Fibroblast of skin of scalp (primary cell): ENCODE results near the gene ATP5MC3. TPM values are rescaled to one million over a fixed set of nuclear protein-coding genes. Genes with fewer than 3 reads are reported as not detected.
A peak's percentile ranks its signal among the peaks of the same experiment; 100 is the strongest.
"Not testable (repeated sequence)": the region's sequence is repeated elsewhere in the genome, so short reads cannot be mapped to it uniquely, and the experiment has no call there.

Experiments
- DNase-seq: peaks from one replicate; pipeline ENCODE4 v3.0.0-alpha.2; 2013
- polyA plus RNA-seq, 2 experiments: library from polyadenylated mRNA; unstranded; fragments of 120-200 nt; gene quantifications; one replicate each; pipeline ENCODE4 v1.2.1, GENCODE V29; 2013; ENCODE audit not compliant: insufficient read length in 2 of 2

The ATP5MC3 gene
- polyA plus RNA-seq (2013, experiment 1 of 2; ENCODE audit: insufficient read length), result 212 TPM
- 213 TPM for polyA plus RNA-seq (2013, experiment 2 of 2; ENCODE audit: insufficient read length)

DNA sequence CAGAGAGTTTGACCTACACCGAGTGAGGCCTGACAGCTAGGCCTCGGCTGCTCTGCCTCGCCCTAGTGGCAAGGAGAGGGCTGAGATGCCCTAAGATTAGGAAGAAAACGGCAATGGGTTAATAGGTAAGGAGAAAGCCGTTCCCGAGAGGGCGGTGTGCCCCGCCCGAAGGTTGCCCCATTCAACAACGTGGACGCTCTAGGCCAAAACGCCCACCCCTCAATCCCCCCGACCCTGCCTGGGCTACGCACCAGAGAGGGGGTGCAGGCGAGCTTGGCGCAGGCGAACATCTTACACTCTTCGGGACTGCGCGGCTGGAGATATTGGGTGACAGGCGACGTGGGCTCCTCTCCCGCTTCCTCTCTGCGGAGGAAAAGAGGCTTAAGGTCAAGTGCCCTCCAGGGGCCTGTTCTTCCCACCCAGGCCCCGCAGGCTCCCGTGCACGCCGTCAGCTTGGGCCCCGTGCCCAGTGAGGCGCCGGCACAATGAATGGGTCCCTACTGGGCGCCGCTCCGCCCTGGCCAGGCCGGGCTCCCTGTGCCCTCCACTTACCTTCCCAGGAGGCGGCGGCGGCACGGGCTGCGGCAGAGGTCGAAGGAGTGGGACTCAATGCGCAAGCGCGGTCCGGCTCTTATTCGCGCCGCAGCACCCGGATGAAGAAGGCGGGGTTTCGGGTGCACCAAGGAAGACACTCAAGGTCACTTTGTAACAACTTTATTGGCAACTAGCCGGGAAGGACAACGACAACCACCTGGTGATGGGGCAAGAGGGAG, at the start of gene ATP5MC3:
Gene ATP5MC3, minus strand, starts transcription at position 607 of the 773 bp plus-strand sequence. Its CDS starts 317 bp downstream, at position 290.
- DNase-seq, result peak; percentile 96

DNA sequence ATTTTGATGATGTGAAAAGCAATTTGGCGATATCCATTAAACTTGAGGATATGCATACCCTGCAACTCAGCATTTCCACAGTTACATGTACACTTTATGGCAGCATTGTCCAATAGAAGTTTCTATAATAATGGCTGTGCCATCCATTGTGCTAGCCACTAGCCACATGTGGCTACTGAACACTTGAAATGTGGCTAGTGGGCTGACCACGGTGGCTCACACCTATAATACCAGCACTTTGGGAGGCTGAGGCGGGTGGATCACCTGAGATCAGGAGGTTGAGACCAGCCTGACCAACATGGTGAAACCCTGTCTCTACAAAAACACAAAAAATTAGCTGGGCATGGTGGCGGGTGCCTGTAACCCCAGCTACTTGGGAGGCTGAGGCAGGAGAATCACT, 47.1 kb upstream of the ATP5MC3 start:
- DNase-seq, result not testable (repeated sequence)

DNA sequence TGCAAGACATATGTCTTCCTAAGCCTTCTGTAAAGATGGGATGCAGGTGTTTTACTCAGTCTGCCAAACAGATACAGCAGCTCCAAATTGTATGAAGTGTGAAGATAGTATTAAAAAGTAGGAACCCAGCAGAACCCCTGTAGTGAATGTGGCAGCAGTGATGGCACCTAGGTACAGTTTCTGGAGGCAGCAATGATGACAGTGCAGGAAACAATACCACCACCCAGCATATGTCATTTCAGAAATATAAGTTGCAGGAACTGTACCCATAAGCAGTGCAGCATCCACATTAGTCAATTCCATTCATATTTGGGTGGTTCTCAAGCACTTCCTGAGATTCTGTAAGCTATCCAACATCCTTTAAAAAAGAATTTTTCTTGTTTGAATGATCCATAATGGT, 46.7 kb upstream of the ATP5MC3 start:
- no peak for DNase-seq

DNA sequence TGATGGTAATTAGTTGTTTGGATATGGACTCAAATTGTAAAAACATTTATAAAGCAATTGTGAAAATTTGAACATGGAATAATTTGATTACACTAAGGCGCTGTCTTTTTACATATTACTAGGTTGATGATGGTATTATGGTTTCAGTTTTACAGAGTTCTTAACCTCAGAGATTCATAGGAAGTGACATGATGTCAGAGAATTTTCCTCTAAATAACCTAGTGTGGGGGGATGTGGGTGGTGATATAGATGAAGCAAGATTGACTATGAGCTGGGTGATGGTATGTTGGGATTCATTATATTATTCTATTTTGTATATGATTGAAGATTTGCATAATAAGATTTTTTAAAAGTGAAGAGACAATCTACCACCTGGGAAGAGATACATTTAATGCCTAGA, 45.9 kb upstream of the ATP5MC3 start:
- no peak for DNase-seq

DNA sequence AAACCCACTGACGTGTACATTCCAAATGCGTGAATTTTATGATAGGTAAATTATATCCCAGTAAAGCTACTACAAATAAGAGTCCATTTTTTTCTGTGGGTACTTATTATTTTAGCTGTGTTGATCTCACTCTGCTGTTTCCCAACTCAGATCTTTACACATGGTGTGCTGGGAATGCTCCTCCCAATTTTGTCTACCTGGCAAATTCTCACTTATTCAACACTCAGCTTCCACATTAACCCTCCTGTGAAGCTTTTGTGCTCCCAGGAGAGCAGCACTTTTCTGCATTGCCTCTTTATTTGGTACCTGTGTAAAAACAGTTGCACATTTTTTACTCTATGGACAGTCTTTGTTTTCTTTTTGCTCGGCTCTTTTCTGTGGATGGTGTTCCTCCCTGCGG, 38.6 kb upstream of the ATP5MC3 start:
- DNase-seq, result no peak

DNA sequence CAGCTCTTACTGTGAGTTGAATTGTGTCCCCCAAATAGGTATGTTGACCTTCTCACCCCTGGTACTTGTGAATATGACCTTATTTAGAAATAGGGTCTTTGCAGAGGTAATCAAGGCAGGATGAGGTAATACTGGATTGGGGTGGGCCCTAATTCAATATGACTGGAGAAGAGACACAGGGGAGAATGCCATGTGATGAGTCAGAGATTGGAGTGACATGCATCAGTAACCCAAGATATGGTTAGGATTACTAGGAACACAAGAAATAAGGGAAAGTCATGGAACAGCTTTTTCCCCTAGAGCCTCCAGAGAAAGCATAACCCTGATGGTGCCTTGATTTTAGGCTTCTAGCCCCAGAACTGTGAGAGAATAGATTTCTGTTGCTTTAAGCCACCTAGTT, 37.0 kb upstream of the ATP5MC3 start:
- DNase-seq, result no peak

DNA sequence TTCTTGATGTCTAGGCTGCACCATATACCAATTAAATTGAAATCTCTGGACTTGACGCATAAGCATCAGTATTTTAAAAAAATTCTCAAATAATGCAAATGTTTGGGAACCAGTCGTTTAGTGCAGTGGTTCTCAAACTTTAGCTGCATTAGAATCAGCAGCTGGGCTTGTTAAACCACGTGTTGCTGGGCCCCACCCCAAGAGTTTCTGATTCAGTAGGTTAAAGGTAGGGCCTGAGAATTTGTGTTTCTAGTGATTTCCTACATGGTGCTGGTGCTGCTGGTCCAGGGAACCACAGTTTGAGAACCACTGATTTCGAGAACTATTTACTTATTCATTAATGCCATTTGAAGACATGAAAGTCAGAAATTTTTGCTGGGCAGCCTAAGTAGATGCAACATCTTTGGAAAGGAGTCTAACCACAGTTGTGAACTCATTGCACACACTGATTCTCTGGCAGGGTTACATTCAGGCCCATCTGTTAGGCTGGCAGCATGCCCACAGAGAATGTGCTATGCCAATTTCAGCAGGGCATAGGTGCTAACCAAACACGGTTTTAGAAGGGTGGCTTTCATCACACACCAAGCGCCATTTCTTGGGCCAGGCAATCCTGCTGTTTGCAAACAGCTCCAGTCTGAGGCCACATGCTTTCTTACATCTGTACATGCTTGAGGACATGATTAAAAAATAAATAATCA, 26.4 kb upstream of the ATP5MC3 start:
- no peak for DNase-seq

DNA sequence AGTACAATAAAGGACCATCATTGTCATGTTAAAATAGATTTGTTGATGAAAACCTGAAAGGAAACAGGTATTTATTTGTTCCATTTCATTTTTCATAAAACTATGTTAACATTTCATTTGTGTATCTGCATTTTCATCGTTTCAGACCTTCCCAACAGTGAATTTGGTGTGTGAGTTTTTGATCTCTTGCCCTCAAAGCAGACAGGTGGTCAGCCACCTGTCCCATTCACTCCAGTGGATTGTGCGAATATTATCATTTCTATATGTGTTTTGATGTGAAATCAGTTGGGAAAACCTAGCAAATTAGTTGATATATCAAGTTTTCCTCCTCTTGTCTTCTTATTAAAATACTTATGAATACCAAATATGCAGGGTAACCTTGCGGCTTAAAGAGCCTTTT, 25.4 kb upstream of the ATP5MC3 start:
- DNase-seq, result no peak

DNA sequence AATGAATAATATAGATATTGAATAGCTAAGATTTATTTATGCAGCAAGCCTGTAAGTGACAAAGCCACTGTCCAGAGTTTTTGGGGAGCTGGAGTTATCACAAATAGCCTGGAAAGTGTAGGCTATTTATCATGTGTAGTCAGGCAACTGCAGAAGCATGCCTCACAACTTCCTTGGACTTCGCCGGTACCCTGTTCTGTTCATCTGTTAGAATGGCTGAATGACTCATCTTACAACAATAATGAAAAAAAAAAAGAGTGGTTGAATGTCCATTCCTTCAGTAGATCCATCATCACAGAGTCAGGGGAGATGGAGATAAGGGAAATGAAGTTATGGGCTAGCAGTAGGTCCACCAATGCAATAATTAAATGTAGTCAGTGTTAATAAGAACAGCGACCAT, 24.0 kb upstream of the ATP5MC3 start:
- peak; percentile 6 for DNase-seq

DNA sequence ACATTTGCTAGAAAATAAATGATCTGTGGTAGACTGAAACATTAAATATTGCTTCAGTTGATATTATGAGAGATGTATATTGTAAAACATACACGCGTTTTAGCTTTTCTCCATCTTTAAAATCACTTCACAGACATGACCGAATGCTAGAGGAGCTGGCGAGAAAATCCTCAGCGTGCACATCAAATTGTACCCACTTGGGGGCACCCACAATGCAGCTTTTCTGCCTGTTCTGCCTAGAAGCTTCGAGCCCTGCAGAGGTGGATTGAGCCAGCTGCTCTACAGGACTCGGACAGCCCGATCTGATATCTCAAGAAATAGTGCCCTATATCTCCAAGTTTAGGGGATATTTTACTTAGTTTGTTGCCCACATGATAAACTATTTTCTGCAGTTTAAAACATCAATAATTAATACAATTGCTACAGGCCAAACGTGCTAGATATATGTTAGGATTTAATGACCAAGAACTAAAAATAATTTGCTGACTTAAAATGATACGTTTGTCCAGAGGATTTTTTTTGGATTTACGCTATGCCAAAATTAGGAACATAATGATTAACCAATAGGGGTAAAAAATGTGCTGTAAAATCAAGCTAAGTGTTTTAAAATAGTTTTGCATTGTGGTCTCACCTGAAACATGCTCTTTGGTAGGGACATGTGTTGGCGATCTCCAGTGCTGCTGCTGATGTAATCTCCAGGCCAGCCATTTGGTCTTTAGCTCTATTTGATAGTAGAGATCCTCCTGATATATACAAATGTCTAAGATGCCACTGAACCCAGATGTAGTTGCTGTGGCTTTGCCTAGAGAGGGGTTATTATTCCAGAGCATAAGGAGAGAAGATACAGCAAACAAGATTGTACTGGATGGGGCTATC, 22.3 kb upstream of the ATP5MC3 start:
- DNase-seq, result peak; percentile 50

DNA sequence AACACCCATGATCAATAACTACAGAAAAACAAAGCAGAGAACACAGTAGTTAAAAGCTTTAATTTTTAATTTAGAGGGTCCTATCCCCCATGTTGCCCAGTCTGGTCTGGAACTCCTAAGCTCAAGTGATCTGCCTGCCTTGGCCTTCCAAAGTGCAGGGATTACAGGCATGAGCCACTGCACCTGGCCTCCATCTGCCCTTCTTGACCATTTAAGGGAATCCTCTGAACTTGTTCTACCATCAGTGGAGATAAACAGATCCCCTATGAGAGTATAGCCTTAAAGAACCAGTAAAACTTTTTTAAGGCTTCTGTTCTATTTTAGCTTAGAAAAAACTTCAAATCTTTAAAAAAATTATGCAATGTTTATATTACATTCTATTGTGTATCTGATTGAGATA, 13.5 kb upstream of the ATP5MC3 start:
- no peak for DNase-seq

DNA sequence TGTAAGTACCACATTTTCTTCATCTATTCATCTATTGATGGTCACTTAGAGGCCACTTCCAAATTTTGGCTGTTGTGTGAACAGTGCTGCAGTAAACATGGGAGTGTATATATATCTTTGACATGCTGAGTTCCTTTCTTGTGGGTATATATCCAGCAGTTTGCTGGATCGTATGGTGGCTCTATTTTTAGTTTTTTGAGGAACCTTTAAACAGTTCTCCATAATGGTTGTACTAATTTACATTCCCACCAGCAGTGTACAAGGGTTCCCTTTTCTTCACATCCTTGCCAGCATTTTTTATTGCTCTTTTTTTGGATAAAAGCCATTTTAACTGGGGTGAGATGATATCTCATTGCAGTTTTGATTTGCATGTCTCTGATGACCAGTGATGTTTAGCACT, 7.3 kb upstream of the ATP5MC3 start:
- no peak for DNase-seq

DNA sequence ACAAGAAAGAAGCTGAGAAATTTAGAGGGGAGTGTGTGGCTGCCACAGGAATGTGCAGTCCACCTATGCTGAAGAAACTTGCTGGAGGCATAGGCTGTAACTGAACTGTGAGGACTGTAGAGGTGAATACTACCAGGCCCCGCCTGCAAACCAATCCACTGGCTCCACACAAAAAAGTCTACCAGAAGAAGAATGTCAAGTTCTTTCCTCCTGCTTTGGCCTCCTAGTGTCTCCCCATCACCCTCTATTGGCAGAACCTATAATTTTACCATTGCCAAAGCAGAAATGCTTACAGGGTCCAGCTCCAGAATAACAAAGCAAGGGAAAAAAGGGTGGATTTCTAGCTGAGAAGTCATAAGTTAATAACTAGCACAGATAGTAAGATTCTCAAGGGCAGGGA, 5.9 kb upstream of the ATP5MC3 start:
- peak; percentile 28 for DNase-seq

DNA sequence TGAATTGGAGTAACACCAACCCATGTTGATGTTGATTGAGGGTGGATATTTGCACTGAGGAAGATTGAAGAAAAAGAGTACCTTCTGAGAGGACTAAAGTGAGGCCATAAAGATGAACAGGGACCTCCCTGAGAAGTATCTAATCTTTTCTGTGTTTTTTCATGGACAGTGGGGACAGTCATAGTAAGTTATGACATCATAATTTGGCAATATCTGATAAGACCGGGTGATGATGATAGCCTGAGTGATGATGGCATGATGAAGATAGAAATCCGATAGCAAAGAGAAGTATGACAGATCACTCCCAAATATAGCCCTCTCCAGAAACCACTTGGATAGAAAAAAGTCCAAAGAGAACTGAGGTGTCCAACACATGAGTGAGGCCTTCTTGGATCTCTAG, 2.2 kb upstream of the ATP5MC3 start:
- DNase-seq, result no peak

DNA sequence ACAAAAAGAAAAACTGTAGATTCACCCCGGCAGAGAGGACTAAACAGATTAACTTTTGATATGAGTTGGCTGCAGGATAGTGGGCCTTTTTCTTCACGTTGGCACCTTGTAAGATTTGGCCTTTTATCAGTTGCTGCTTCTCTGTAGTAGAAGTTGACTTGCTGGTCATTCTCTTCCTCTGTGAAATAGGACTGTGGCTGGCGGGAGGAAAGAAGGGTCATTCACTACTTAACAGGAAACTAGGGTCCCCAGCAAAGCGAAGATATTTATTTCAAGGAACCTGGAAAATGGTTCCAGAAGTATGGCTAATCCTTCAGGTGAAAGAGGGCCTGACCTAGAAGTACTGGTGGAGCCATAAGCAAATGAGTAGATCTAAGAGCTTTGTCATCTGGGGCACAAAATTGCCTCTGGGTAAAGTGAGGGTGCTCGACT, 383 bp upstream of the ATP5MC3 start:
- no peak for DNase-seq

DNA sequence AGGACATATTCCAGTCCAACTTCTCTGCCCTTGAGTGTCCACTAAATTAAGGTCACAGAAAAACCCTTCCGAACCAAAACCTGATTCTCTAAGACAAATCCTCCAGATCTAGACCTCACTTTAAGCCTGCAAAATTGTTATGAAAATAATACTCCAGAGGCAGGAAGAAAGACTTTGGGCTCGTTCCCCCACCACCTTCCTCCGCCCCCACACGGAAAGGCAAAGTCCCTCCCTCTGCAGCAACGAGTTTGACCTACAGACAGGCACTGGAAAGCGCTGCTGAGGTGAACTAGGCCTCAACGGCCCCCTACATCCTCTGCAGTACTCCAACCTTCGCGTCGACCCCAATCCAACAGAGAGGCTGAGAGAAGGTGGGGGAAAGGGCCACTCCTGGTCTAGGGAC, 808 bp downstream of the ATP5MC3 start:
- peak; percentile 34 for DNase-seq

DNA sequence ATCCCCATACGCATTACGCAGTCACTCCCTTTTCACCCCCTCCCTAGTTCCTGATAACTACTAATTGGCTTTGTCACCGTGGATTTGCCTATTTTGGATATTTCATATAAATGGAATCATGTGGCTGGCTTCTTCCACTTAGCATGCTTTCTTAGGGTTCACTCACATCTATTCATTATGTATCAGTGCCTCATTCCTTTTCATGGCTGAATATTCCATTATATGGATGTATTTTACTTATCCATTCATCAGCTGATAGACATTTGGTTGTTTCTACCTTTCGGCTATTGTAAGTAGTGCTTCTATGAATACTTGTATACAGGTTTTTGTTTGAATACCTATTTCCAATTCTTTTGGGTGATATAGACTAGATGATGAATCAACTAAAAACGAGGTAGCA, 4.9 kb downstream of the ATP5MC3 start:
- no peak for DNase-seq

DNA sequence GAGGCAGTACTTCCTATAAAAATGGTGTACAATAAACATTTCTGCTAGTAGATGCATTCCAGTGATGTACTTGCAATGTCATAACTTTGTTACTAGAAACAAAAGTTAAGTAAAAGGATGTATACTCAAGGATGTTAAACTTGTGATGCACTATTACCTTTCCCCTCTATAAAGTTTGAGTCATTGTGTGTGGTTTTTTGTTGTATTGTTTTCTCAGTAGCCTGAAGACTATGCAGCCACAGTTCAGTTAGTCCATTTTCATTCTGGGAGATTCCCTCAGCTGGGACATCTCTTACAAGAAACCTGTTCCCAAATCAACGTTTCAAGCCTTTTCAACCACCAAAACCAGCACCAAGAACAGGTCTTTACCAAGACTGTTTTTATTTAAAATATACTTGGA, 5.6 kb downstream of the ATP5MC3 start:
- no peak for DNase-seq

DNA sequence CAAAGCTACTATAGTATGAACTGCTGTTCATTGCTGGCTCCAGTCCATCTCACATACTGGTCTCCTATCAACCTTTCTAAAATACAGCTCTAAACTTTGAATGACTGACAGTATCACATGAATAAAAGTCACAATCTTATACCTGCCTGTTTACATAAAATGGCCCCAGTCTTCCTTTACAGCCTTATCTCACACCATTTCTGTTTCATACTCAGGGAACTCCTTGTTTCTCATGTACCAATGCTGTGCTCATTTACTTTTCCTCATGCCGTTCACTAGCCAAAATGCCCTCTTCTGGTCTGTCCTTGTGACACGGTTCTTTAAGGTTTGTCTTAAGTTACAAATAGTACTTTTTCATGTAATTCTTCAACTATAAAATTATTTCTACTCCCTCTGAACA, 6.2 kb downstream of the ATP5MC3 start:
- DNase-seq, result no peak

DNA sequence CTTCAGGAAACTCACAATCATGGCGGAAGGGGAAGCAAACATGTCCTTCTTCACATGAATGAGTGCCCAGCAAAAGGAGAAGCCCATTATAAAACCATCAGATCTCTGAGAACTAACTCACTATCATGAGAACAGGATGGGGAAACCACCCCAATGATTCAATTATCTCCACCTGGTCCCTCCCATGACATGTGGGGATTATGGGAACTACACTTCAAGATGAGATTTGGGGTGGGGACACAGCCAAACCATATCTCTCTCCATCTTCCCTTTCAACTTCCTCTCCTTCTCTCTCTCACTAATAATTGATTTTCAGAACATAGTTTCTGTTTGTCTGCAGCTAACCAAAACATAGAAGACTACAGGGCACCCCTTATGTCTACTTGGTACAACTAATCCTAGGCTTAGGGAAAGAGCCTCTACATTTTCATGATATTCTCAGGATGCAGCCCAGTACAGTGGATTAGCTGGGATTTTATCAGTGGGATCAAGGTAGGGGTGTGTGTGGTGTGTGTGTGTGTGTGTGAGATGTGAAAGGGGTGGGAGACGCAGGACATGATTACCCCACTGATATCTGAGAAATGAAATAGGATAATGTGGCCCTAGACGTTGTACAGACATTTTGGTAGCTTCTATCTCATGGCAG, 10.7 kb downstream of the ATP5MC3 start:
- no peak for DNase-seq

DNA sequence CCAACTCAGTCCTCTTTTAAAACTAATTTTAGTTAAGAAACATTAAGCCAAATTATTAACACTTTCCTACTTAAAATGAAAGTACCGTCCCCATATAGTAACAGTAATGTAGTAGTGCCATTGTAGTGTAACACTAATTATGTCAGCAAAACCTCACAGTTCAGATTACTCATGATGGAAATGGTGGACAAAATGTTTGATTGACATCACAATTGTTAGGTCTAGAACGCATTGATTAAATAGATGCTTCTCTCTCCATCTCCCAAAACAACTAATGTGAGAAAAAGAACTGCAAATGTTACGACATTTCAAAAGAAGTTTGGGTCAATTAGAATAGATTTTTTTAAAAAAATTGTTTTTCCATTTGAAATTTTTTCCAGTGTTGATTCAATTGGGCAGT, 12.3 kb downstream of the ATP5MC3 start:
- DNase-seq, result no peak

DNA sequence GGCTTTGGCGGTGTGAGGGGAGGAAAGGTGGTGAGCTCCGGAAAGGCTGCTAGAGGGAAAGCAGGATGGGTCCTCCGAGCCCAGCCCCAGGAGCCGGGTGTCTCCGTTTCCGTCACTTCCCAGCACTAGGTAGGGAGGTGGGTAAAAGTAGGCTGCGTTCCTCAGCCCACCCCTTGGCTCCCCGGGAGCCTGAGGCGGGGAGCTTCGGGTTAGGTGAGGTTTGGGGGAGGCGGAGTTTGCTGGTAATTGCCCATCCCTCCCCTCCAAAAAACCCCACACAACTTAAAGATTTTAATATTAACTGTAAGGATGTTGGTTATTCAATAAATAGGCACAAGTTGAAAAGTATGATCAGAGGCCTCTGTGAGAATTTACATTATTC, 13.0 kb downstream of the ATP5MC3 start:
- DNase-seq, result no peak
